MM.1S (cell line): ENCODE measurements around the gene NDNF.

Source experiments
- DNase-seq: peaks from one replicate; pipeline ENCODE4 v3.0.0-alpha.2; 2015
- H2AFZ ChIP-seq: fragments of 300-600 bp; sonication (generic); 2 replicates; pipeline ENCODE4 v1.6.0; 2016; ENCODE audit warnings: antibody characterized with exemption, low read length
- H3F3A ChIP-seq: fragments of 300-600 bp; sonication (generic); 2 replicates; pipeline ENCODE4 v1.6.1; 2016; ENCODE audit warnings: mild to moderate bottlenecking, antibody characterized with exemption, low read length, moderate library complexity, mixed read lengths; ENCODE audit not compliant: insufficient read depth
- H3K27ac ChIP-seq: fragments of 300-600 bp; sonication (generic); 2 replicates; pipeline ENCODE4 v1.5.1; 2016; ENCODE audit warnings: mild to moderate bottlenecking, low read length
- H3K27me3 ChIP-seq: fragments of 300-600 bp; sonication (generic); replicated peaks from 2 replicates; pipeline ENCODE4 v1.6.0; 2016; ENCODE audit warnings: low read length; ENCODE audit not compliant: insufficient read depth
- H3K36me3 ChIP-seq: fragments of 300-600 bp; sonication (generic); replicated peaks from 2 replicates; pipeline ENCODE4 v1.6.1; 2016; ENCODE audit warnings: mild to moderate bottlenecking, low read length, mixed read lengths; ENCODE audit not compliant: insufficient read depth
- H3K4me1 ChIP-seq: fragments of 300-600 bp; sonication (generic); 2 replicates; pipeline ENCODE4 v1.6.1; 2016; ENCODE audit warnings: low read length, mixed read lengths
- H3K4me2 ChIP-seq: fragments of 300-600 bp; sonication (generic); 2 replicates; pipeline ENCODE4 v1.6.0; 2016; ENCODE audit warnings: low read depth, low read length
- H3K4me3 ChIP-seq: fragments of 300-600 bp; sonication (generic); 2 replicates; pipeline ENCODE4 v1.5.1; 2016; ENCODE audit warnings: low read length, mixed read lengths
- H3K79me2 ChIP-seq: fragments of 300-600 bp; sonication (generic); 2 replicates; pipeline ENCODE4 v1.6.1; 2016; ENCODE audit warnings: mixed run types, low read length, mixed read lengths
- H3K9ac ChIP-seq: fragments of 300-600 bp; sonication (generic); 2 replicates; pipeline ENCODE4 v1.6.1; 2016; ENCODE audit warnings: low read length, mixed read lengths
- H3K9me2 ChIP-seq: fragments of 300-600 bp; sonication (generic); replicated peaks from 2 replicates; pipeline ENCODE4 v1.6.1; 2016; ENCODE audit warnings: mild to moderate bottlenecking, low read length, mixed read lengths; ENCODE audit not compliant: insufficient read depth
- H3K9me3 ChIP-seq: fragments of 300-600 bp; sonication (generic); replicated peaks from 2 replicates; pipeline ENCODE4 v1.6.1; 2016; ENCODE audit warnings: mild to moderate bottlenecking, low read length, mixed read lengths; ENCODE audit not compliant: insufficient read depth
- H4K20me1 ChIP-seq: fragments of 300-600 bp; sonication (generic); 2 replicates; pipeline ENCODE4 v1.6.1; 2016; ENCODE audit warnings: mild to moderate bottlenecking, low read length, moderate library complexity, mixed read lengths; ENCODE audit not compliant: insufficient read depth
- EZH2 ChIP-seq: fragments of 300-600 bp; sonication (generic); optimal IDR thresholded peaks from 2 replicates; pipeline ENCODE3; 2017; ENCODE audit warnings: low read depth, mild to moderate bottlenecking, antibody characterized with exemption, low read length, mixed read lengths
- EZH2phosphoT487 ChIP-seq: fragments of 300-600 bp; sonication (generic); IDR thresholded peaks from 2 replicates; pipeline ENCODE4 v1.6.1; 2018; ENCODE audit warnings: antibody characterized with exemption, low read length
- TF ChIP-seq, protein P1 (sequence below): fragments of 300-600 bp; sonication (generic); IDR thresholded peaks from 2 replicates; pipeline ENCODE4 v1.5.1; 2016; ENCODE audit warnings: antibody characterized with exemption, low read length, mixed read lengths

The NDNF gene

DNA sequence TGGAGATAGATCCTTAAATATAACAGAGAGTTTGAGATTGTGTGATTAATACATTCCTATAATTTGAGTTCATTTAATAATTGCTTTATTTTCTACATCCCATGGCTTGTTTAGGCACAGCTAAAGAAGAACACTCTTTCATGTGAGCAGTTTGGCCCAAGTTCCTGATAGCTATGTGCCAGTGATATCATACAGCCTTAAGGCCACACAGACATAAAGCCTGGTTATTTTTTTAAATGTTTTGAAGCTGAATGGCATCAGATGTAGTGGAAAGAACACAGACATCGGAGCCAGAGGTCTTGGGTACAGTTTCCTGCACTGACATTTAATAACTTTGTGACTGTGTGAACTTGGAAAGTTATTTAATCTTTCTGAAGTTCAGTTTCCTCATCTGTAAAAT, 7.0 kb upstream of the NDNF start:
- no peaks in the 10 kb centered on the region for H3F3A ChIP-seq
- H3K4me3 ChIP-seq = no peak overlapping the region
- H3K4me1 ChIP-seq = 0 out of 2 replicates have a peak, but pooled peaks cover 2% of the 10 kb centered on the region
- no peak overlapping the region for H3K27ac ChIP-seq
- no peaks in the 10 kb centered on the region for H3K9me2 ChIP-seq
- no peak overlapping the region for H3K4me2 ChIP-seq
- H3K27me3 ChIP-seq = no peaks in the 10 kb centered on the region
- no peaks in the 10 kb centered on the region for H3K9me3 ChIP-seq
- H3K9ac ChIP-seq = no peak overlapping the region
- no peak overlapping the region for H2AFZ ChIP-seq
- DNase-seq = no peak
- no peaks in the 10 kb centered on the region for H3K79me2 ChIP-seq
- no peaks in the 10 kb centered on the region for H4K20me1 ChIP-seq
- TF ChIP-seq EZH2 = no peak
- TF ChIP-seq, protein P1, sequence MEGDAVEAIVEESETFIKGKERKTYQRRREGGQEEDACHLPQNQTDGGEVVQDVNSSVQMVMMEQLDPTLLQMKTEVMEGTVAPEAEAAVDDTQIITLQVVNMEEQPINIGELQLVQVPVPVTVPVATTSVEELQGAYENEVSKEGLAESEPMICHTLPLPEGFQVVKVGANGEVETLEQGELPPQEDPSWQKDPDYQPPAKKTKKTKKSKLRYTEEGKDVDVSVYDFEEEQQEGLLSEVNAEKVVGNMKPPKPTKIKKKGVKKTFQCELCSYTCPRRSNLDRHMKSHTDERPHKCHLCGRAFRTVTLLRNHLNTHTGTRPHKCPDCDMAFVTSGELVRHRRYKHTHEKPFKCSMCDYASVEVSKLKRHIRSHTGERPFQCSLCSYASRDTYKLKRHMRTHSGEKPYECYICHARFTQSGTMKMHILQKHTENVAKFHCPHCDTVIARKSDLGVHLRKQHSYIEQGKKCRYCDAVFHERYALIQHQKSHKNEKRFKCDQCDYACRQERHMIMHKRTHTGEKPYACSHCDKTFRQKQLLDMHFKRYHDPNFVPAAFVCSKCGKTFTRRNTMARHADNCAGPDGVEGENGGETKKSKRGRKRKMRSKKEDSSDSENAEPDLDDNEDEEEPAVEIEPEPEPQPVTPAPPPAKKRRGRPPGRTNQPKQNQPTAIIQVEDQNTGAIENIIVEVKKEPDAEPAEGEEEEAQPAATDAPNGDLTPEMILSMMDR = no peak
- no peaks in the 10 kb centered on the region for H3K36me3 ChIP-seq

DNA sequence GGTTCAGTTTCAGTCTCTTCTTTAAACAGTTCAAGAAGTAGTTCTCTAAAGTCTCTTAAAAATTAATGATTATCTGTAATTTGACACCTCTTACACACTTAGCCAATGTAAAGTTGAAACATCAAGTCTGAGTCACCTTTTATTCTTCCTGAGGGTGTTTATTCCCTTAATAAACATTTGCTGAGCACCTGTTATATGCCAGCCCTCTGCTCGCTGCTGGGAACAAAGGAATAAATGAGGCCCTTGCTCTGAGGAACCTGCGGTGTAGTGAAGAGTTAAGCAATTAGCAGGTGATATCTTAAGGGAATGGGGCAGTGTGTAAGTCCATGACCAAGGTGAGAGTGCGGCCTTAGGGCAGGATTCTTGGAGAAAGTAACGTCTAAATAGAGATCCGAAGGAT, 5.2 kb upstream of the NDNF start:
- Histone ChIP-seq H3K9me2 (no peaks in the 10 kb centered on the region), H2AFZ (no peak overlapping the region), H3F3A (peaks cover 16% of the 10 kb centered on the region), H3K27ac (no peak overlapping the region), H3K4me3 (no peak overlapping the region), H4K20me1 (no peaks in the 10 kb centered on the region), H3K27me3 (no peaks in the 10 kb centered on the region), H3K4me2 (no peak overlapping the region), H3K36me3 (no peaks in the 10 kb centered on the region), H3K9me3 (no peaks in the 10 kb centered on the region), H3K4me1 (peaks cover 13% of the 10 kb centered on the region; the same call in 1 of the 2 replicates), H3K79me2 (no peaks in the 10 kb centered on the region), H3K9ac (no peak overlapping the region)
- TF ChIP-seq, protein P1 = no peak
- TF ChIP-seq EZH2phosphoT487 = no peak
- no peak for TF ChIP-seq EZH2
- DNase-seq = no peak

DNA sequence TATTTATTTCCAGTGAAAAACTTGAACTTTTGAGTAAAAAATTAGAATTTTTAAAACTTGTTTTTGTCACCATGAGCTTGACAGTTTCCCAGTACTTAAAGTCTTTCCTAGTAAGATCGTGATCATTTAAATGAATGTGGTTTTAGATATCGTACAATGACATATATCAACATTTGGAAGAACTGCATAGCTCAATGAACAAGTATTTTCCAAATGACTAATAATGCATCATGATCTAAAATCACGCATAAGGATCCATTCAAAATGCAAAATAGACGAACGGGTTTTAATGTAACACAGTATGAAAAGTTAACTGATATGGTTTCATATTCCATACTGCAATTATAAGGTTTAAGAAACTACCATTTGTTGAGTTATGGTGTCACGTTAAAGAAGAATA, 4.1 kb upstream of the NDNF start:
- TF ChIP-seq EZH2phosphoT487 = no peak
- TF ChIP-seq EZH2 = no peak
- TF ChIP-seq, protein P1 = no peak
- H3K27ac ChIP-seq = no peak overlapping the region
- H3K4me3 ChIP-seq = no peak overlapping the region
- H3K9me3 ChIP-seq = no peaks in the 10 kb centered on the region
- H3K36me3 ChIP-seq = no peaks in the 10 kb centered on the region
- H2AFZ ChIP-seq = no peak overlapping the region
- H4K20me1 ChIP-seq = no peaks in the 10 kb centered on the region
- H3K9me2 ChIP-seq = no peaks in the 10 kb centered on the region
- peaks cover 7% of the 10 kb centered on the region for H3K79me2 ChIP-seq
- DNase-seq = no peak
- H3K27me3 ChIP-seq = no peaks in the 10 kb centered on the region
- H3K9ac ChIP-seq = no peak overlapping the region
- H3K4me1 ChIP-seq = peaks cover 13% of the 10 kb centered on the region; the same call in 1 of the 2 replicates
- no peak overlapping the region for H3K4me2 ChIP-seq
- H3F3A ChIP-seq = peaks cover 22% of the 10 kb centered on the region
